H1 (cell line): Measurements from ENCODE around the gene USP51. TPM values are rescaled to one million over a fixed set of nuclear protein-coding genes. Genes with fewer than 3 reads are reported as not detected.

Experiments used
- BCL11A ChIP-seq, 2 experiments: IDR thresholded peaks; one replicate each; pipeline ENCODE4 v1.6.1; 2011; ENCODE audit warnings: low read depth in 2 of 2, low read length in 2 of 2, mild to moderate bottlenecking in 2 of 2
- CTCF ChIP-seq, 3 experiments: IDR thresholded peaks; 1 replicate in 2 of 3; 2 replicates in 1 of 3; pipeline versions ENCODE4 v1.5.1 to v1.6.1; 2011; ENCODE audit warnings: low read length in 3 of 3, mild to moderate bottlenecking in 3 of 3, inconsistent platforms in 2 of 3, low read depth in 1 of 3, moderate library complexity in 1 of 3; ENCODE audit not compliant: insufficient read depth in 1 of 3; ENCODE audit errors: control extremely low read depth in 1 of 3
- KDM4A ChIP-seq: IDR thresholded peaks from one replicate; pipeline ENCODE4 v1.7.1; 2012; ENCODE audit warnings: low read depth, mild to moderate bottlenecking, moderate library complexity, low read length, inconsistent platforms; ENCODE audit not compliant: severe bottlenecking
- TAF1 ChIP-seq: IDR thresholded peaks from 2 replicates; pipeline ENCODE4 v1.6.1; 2011; ENCODE audit warnings: mild to moderate bottlenecking, low read depth, low read length
- TBP ChIP-seq: IDR thresholded peaks from 2 replicates; pipeline ENCODE4 v1.6.1; 2011; ENCODE audit warnings: low read depth, low read length, improper control_type of control experiment
- polyA plus RNA-seq, 7 experiments: library from polyadenylated mRNA; depleted of rRNA in 3 of 7; stranded (reverse) in 5 of 7; unstranded in 2 of 7; fragments of >200 nt in 5 of 7; fragments of 200-250 nt in 2 of 7; gene quantifications; 1 replicate in 5 of 7; 2 replicates in 1 of 7; 4 replicates in 1 of 7; pipeline versions ENCODE4 v1.2.1 to v1.2.3, GENCODE V29; 2011 to 2013; ENCODE audit warnings: missing spikeins in 2 of 7, mixed read lengths in 2 of 7
- total RNA-seq: library from RNA; stranded (reverse); fragmentation: NEBNext Ultra II Directional; extraction: Animal tissue kit (Norgen Biotek cat#: 25700); gene quantifications from 2 replicates; pipeline ENCODE4 v1.2.1, GENCODE V29; 2021

USP51 gene
- total and polyA plus RNA-seq, 2 of the 8 experiments (the other 6 are each of a cell fraction or from before 2014, with no cell fraction given) = 5.2 to 5.6 TPM

DNA sequence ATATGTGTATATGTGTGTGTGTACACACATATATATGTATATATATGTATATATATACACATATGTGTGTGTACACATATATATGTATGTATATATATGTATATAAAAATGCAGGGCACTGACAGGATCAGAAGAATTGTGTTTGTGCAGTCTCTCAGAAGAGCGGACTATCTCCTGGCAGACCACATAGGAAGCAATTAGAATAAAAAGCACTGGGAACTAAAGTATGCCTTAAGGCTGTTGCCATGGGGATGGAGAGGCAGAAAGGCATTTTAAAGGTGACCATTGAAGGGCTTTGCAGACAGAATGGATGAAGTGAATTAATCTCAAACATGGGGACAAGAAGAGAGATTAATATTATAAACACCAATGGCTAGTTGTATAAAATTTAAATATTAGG lies 33.7 kb upstream of the USP51 start (continued):
- TF ChIP-seq TBP = no peak
- no peak for TF ChIP-seq TAF1
- TF ChIP-seq CTCF (IDR thresholded peaks at IDR 0.05; ENCODE audit: control extremely low read depth in 1 of 3, insufficient read depth in 1 of 3, low read depth in 1 of 3, low read length in 3 of 3) = no peak
- TF ChIP-seq BCL11A (IDR thresholded peaks at IDR 0.05; ENCODE audit: low read depth in 2 of 2, low read length in 2 of 2) = no peak
- TF ChIP-seq KDM4A = no peak
